Transverse colon (tissue), 4 donors: ENCODE results near the gene PSMB1. TPM values are rescaled to one million over a fixed set of nuclear protein-coding genes. Genes with fewer than 3 reads are reported as not detected.

Experiments
- DNase-seq: peaks from one replicate; pipeline ENCODE4 v3.0.0-alpha.2; 2019
- H3K27ac ChIP-seq, 4 donors: fragments of 200-600 bp; sonication (generic); 2 replicates each; pipeline ENCODE4 v1.5.1; 2016 to 2018; ENCODE audit warnings: inconsistent platforms in 4 of 4
- H3K27me3 ChIP-seq: fragments of 200-600 bp; sonication (generic); 2 replicates; pipeline ENCODE4 v1.5.1; 2017; ENCODE audit warnings: inconsistent platforms
- H3K36me3 ChIP-seq, 4 donors: fragments of 200-600 bp; sonication (generic); 2 replicates each; pipeline ENCODE4 v1.5.1; 2017 to 2019; ENCODE audit warnings: inconsistent platforms in 4 of 4
- H3K4me1 ChIP-seq, 4 donors: fragments of 200-600 bp; sonication (generic); 2 replicates each; pipeline ENCODE4 v1.5.1; 2017 to 2020; ENCODE audit warnings: inconsistent platforms in 4 of 4
- H3K4me3 ChIP-seq, 4 donors: fragments of 200-600 bp; sonication (generic); 1 replicate in 1 of 4; 2 replicates in 3 of 4; pipeline versions ENCODE4 v1.5.1 to v1.6.1; 2017 to 2019; ENCODE audit warnings: inconsistent platforms in 4 of 4
- H3K9me3 ChIP-seq, 2 donors: fragments of 200-600 bp; sonication (generic); 2 replicates each; pipeline ENCODE4 v1.5.1; 2017 to 2019; ENCODE audit warnings: inconsistent platforms in 2 of 2
- CTCF ChIP-seq, 5 experiments: fragments of 200-600 bp in 3 of 5; fragments of 450-650 bp in 2 of 5; sonication (generic) in 3 of 5; IDR thresholded peaks; 1 replicate in 2 of 5; 2 replicates in 3 of 5; pipeline ENCODE4 v1.5.1; 2016 to 2017; ENCODE audit warnings: antibody characterized with exemption in 5 of 5, inconsistent platforms in 3 of 5, mild to moderate bottlenecking in 2 of 5, moderate library complexity in 1 of 5
- EP300 ChIP-seq: sonication (generic); formaldehyde crosslinking; IDR thresholded peaks from one replicate; pipeline ENCODE4 v1.6.1; 2017; ENCODE audit warnings: antibody characterized with exemption, low read depth
- POLR2A ChIP-seq: fragments of 450-650 bp; IDR thresholded peaks from one replicate; pipeline ENCODE4 v1.6.1; 2016; ENCODE audit warnings: antibody characterized with exemption, mild to moderate bottlenecking, moderate library complexity
- POLR2AphosphoS5 ChIP-seq, 3 donors: sonication (generic); formaldehyde crosslinking; IDR thresholded peaks; one replicate each; pipeline ENCODE4 v1.6.1; 2016; ENCODE audit warnings: antibody characterized with exemption in 3 of 3
- WGBS, 2 donors: methylation state at CpG; one replicate each; pipeline ENCODE4 v1.1.5; 2018; ENCODE audit warnings: low coverage in 1 of 2; 5-methylcytosine and 5-hydroxymethylcytosine counted together
- in situ Hi-C, 4 donors: fragments of 200-750 bp; cut with MboI; loops; one replicate each; pipeline versions ENCODE4 v1.15.0 to v1.15.1; 2017; ENCODE audit warnings: low sequenced_read_pairs in 3 of 4, low pct_ligation_motif_present in 1 of 4, low pct_unique_long_range_greater_than_20kb in 1 of 4
- intact Hi-C: fragments of 100-400 bp; cut with DNase I; formaldehyde crosslinking; loops from one replicate; pipeline ENCODE4 v1.15.1; 2023; ENCODE audit warnings: low total_unique reads
- total RNA-seq, 4 donors: library from RNA; depleted of rRNA; stranded (reverse); fragments of >200 nt; gene quantifications; one replicate each; pipeline ENCODE4 v1.1.0, GENCODE V29; 2016

PSMB1 gene
- total RNA-seq, 4 donors from 2014 or later: 39.2 to 152 (median 83.4) TPM

GRCh38 chr6:170535004-170535403, 18.1 kb downstream of the PSMB1 start:
- Histone ChIP-seq H3K27ac (no peak overlapping the region), H3K27me3 (no peaks in the 10 kb centered on the region), H3K4me1 (no peaks in the 10 kb centered on the region), H3K36me3 (peaks cover 0 to 69% (median 28%) of the 10 kb centered on the region in 4 donors), H3K4me3 (no peak overlapping the region), H3K9me3 (no peaks in the 10 kb centered on the region)
- no peak for DNase-seq
- intact Hi-C loops: no loop called here
- 84 to 100% methylated on average over 1 to 5 of the region's 5 CpGs for WGBS, 2 donors
- in situ Hi-C loops: no loop called here
- TF ChIP-seq POLR2A: no peak
- TF ChIP-seq CTCF (IDR thresholded peaks at IDR 0.05): no peak
- no peak for TF ChIP-seq EP300
- TF ChIP-seq POLR2AphosphoS5 (IDR thresholded peaks at IDR 0.05): no peak

- no peak for DNase-seq
- Histone ChIP-seq H3K27me3 (no peaks in the 10 kb centered on the region), H3K36me3 (peaks cover 0 to 57% (median 26%) of the 10 kb centered on the region in 4 donors), H3K4me3 (no peak overlapping the region), H3K27ac (no peak overlapping the region), H3K9me3 (no peaks in the 10 kb centered on the region), H3K4me1 (no peaks in the 10 kb centered on the region)
- intact Hi-C loops (no loop called here), in situ Hi-C loops (no loop called here)
- 88% methylated on average over 2 of the region's 2 CpGs; no CpG with 5 or more reads in 1 of the 2 donors for WGBS, 2 donors
- TF ChIP-seq EP300 (no peak), POLR2AphosphoS5 (IDR thresholded peaks at IDR 0.05) (no peak), POLR2A (no peak), CTCF (IDR thresholded peaks at IDR 0.05) (no peak)
These were observed 19.3 kb downstream of the PSMB1 start for GRCh38 chr6:170533792-170534191.

GRCh38 chr6:170532867-170533488, 20.1 kb downstream of the PSMB1 start:
- H3K27ac ChIP-seq: no peak overlapping the region
- intact Hi-C loops: no loop called here
- in situ Hi-C loops: no loop called here

More at GRCh38 chr6:170532867-170533488, 20.1 kb downstream of the PSMB1 start:
- TF ChIP-seq POLR2AphosphoS5 (IDR thresholded peaks at IDR 0.05) (no peak), CTCF (IDR thresholded peaks at IDR 0.05) (no peak)
- Histone ChIP-seq H3K36me3 (peaks cover 0 to 50% (median 22%) of the 10 kb centered on the region in 4 donors), H3K4me1 (no peaks in the 10 kb centered on the region), H3K9me3 (no peaks in the 10 kb centered on the region), H3K27me3 (no peaks in the 10 kb centered on the region), H3K4me3 (no peak overlapping the region)
- WGBS, 2 donors: 70 to 80% methylated on average over 5 to 7 of the region's 7 CpGs
- no peak for DNase-seq
